HepG2 (cell line): ENCODE measurements around the gene SERINC5. TPM values are rescaled to one million over a fixed set of nuclear protein-coding genes. Genes with fewer than 3 reads are reported as not detected.

Source experiments
- ATF4 ChIP-seq, 2 experiments: fragments of 450-650 bp in 1 of 2; sonication (generic) in 1 of 2; formaldehyde crosslinking; IDR thresholded peaks; 2 replicates each; pipeline versions ENCODE4 v1.5.0 to v1.8.0; 2020 to 2022; ENCODE audit warnings: mild to moderate bottlenecking in 1 of 2, missing genetic modification reagents in 1 of 2
- CREB1 ChIP-seq, 2 experiments: fragments of 450-650 bp in 1 of 2; IDR thresholded peaks; 2 replicates each; pipeline ENCODE4 v1.6.1; 2016 to 2017; ENCODE audit warnings: control low read depth in 1 of 2, mild to moderate bottlenecking in 1 of 2, missing compliant biosample characterization in 1 of 2, missing genetic modification characterization in 1 of 2
- E2F2 ChIP-seq: sonication (generic); formaldehyde crosslinking; IDR thresholded peaks from 2 replicates; pipeline ENCODE4 v1.4.0; 2020; ENCODE audit warnings: missing genetic modification reagents, borderline replicate concordance
- FLYWCH1 ChIP-seq: sonication (generic); formaldehyde crosslinking; IDR thresholded peaks from 2 replicates; pipeline ENCODE4 v1.8.1; 2023; ENCODE audit warnings: mild to moderate bottlenecking, missing genetic modification reagents
- HES4 ChIP-seq: sonication (generic); formaldehyde crosslinking; IDR thresholded peaks from 2 replicates; pipeline ENCODE4 v1.9.0; 2021; ENCODE audit warnings: mild to moderate bottlenecking, missing genetic modification reagents, borderline replicate concordance
- KDM6A ChIP-seq: IDR thresholded peaks from 2 replicates; pipeline ENCODE4 v1.6.1; 2016; ENCODE audit warnings: low read depth
- LRRFIP1 ChIP-seq: sonication (generic); formaldehyde crosslinking; conservative IDR thresholded peaks from 2 replicates; pipeline ENCODE4 v1.4.0; 2020; ENCODE audit warnings: missing genetic modification reagents
- MXD4 ChIP-seq: IDR thresholded peaks from 2 replicates; pipeline ENCODE4 v1.6.1; 2016; ENCODE audit warnings: mild to moderate bottlenecking, missing biosample characterization, missing genetic modification reagents
- TBP ChIP-seq: sonication (generic); formaldehyde crosslinking; IDR thresholded peaks from 2 replicates; pipeline ENCODE4 v1.5.0; 2020; ENCODE audit warnings: missing genetic modification reagents
- TFDP1 ChIP-seq: IDR thresholded peaks from 2 replicates; pipeline ENCODE4 v1.6.1; 2016; ENCODE audit warnings: missing compliant biosample characterization, missing genetic modification reagents, borderline replicate concordance
- TRIM24 ChIP-seq: sonication (generic); formaldehyde crosslinking; IDR thresholded peaks from 2 replicates; pipeline ENCODE4 v1.8.0; 2022; ENCODE audit warnings: mild to moderate bottlenecking, missing genetic modification reagents
- YY1 ChIP-seq: IDR thresholded peaks from 2 replicates; pipeline ENCODE4 v1.6.1; 2011; ENCODE audit warnings: low read length, low read depth, moderate library complexity, mild to moderate bottlenecking; ENCODE audit not compliant: insufficient read depth, insufficient replicate concordance
- ZBTB46 ChIP-seq: sonication (generic); formaldehyde crosslinking; IDR thresholded peaks from 2 replicates; pipeline ENCODE4 v1.4.0; 2020; ENCODE audit warnings: mild to moderate bottlenecking, missing genetic modification reagents, borderline replicate concordance
- ZFP37 ChIP-seq: sonication (generic); formaldehyde crosslinking; IDR thresholded peaks from 2 replicates; pipeline ENCODE4 v1.4.0; 2020; ENCODE audit warnings: missing genetic modification reagents, borderline replicate concordance
- ZMYM2 ChIP-seq: sonication (generic); formaldehyde crosslinking; IDR thresholded peaks from 2 replicates; pipeline ENCODE4 v1.8.0; 2022; ENCODE audit warnings: mild to moderate bottlenecking, missing genetic modification reagents
- ZNF121 ChIP-seq: sonication (generic); formaldehyde crosslinking; IDR thresholded peaks from 2 replicates; pipeline ENCODE4 v1.5.0; 2020; ENCODE audit warnings: mild to moderate bottlenecking, missing genetic modification reagents
- ZNF224 ChIP-seq: sonication (generic); formaldehyde crosslinking; IDR thresholded peaks from 2 replicates; pipeline ENCODE4 v1.5.0; 2020; ENCODE audit warnings: mild to moderate bottlenecking, missing genetic modification reagents
- ZNF644 ChIP-seq: IDR thresholded peaks from 2 replicates; pipeline ENCODE4 v1.6.1; 2016; ENCODE audit warnings: low read depth
- ZNF879 ChIP-seq: sonication (generic); formaldehyde crosslinking; IDR thresholded peaks from 2 replicates; pipeline ENCODE4 v1.8.1; 2023; ENCODE audit warnings: missing genetic modification reagents
- ZSCAN22 ChIP-seq: sonication (generic); formaldehyde crosslinking; IDR thresholded peaks from 2 replicates; pipeline ENCODE4 v1.4.0; 2020; ENCODE audit warnings: mild to moderate bottlenecking, missing genetic modification reagents
- polyA plus RNA-seq, 8 experiments: library from polyadenylated mRNA; depleted of rRNA in 3 of 8; stranded (reverse) in 7 of 8; unstranded in 1 of 8; fragments of >200 nt; fragmentation: Illumina TruSeq in 4 of 8; extraction: Trizol in 4 of 8; gene quantifications; 2 replicates each; pipeline versions ENCODE4 v1.2.1 to v1.2.3, GENCODE V29; 2011 to 2016; ENCODE audit warnings: low read depth in 4 of 8, missing spikeins in 1 of 8, mixed read lengths in 1 of 8; ENCODE audit not compliant: insufficient read depth in 1 of 8
- total RNA-seq, 5 experiments: library from RNA; depleted of rRNA; stranded (reverse); fragments of >200 nt; fragmentation: Illumina TruSeq; extraction: Trizol; gene quantifications; 2 replicates each; pipeline ENCODE4 v1.2.3, GENCODE V29; 2016; ENCODE audit warnings: low read depth in 1 of 5

The SERINC5 gene
- total and polyA plus RNA-seq, 2 of the 13 experiments (the other 11 are each of a cell fraction or from before 2014, with no cell fraction given): 17.3 to 22.8 TPM

GRCh38 chr5:80184235-80185023 is 71.4 kb downstream of the SERINC5 start (continued):
- TF ChIP-seq ZMYM2 (CRISPR knock-in tag): peak; percentile 94
- TF ChIP-seq TFDP1: no peak
- TF ChIP-seq ATF4 (CRISPR knock-in tag; IDR thresholded peaks at IDR 0.05): 0 out of 4 replicates have a peak, but pooled peaks of 1 of the 2 experiments have one; percentile 41
- TF ChIP-seq LRRFIP1: no peak
- TF ChIP-seq KDM6A (CRISPR knock-in tag): peak; percentile 84
- no peak for TF ChIP-seq YY1
- TF ChIP-seq TRIM24: no peak
- no peak for TF ChIP-seq HES4
- 0 out of 2 replicates have a peak, but pooled peaks have one; percentile 50 for TF ChIP-seq ZNF644 (CRISPR knock-in tag)
- TF ChIP-seq CREB1 (IDR thresholded peaks at IDR 0.05): no peak
- TF ChIP-seq CREB1 (CRISPR knock-in tag; IDR thresholded peaks at IDR 0.05): peak; percentile 74
- no peak for TF ChIP-seq ZNF879 (CRISPR knock-in tag)
- no peak for TF ChIP-seq ZFP37 (CRISPR knock-in tag)
- no peak for TF ChIP-seq FLYWCH1 (CRISPR knock-in tag)
- TF ChIP-seq ZBTB46 (CRISPR knock-in tag): no peak
- TF ChIP-seq ZSCAN22 (CRISPR knock-in tag): no peak
- no peak for TF ChIP-seq TBP (CRISPR knock-in tag)
- TF ChIP-seq E2F2 (CRISPR knock-in tag): no peak
- no peak for TF ChIP-seq MXD4 (CRISPR knock-in tag)
- TF ChIP-seq ZNF121: peak; percentile 100
- TF ChIP-seq ZNF224 (CRISPR knock-in tag): no peak
